Vagina (tissue), 2 donors: Measurements from ENCODE around the gene FMNL2.

Experiments used
- POLR2A ChIP-seq, 2 donors: fragments of 450-650 bp; IDR thresholded peaks; one replicate each; pipeline ENCODE4 v1.6.1; 2017; ENCODE audit warnings: antibody characterized with exemption in 2 of 2, mild to moderate bottlenecking in 2 of 2, moderate library complexity in 2 of 2
- TF ChIP-seq, protein P1 (sequence below), 3 experiments: fragments of 450-650 bp in 2 of 3; fragments of 200-600 bp in 1 of 3; sonication (generic) in 1 of 3; IDR thresholded peaks; one replicate each; pipeline ENCODE4 v1.5.1; 2017 to 2019; ENCODE audit warnings: antibody characterized with exemption in 3 of 3, mild to moderate bottlenecking in 2 of 3, moderate library complexity in 2 of 3

DNA sequence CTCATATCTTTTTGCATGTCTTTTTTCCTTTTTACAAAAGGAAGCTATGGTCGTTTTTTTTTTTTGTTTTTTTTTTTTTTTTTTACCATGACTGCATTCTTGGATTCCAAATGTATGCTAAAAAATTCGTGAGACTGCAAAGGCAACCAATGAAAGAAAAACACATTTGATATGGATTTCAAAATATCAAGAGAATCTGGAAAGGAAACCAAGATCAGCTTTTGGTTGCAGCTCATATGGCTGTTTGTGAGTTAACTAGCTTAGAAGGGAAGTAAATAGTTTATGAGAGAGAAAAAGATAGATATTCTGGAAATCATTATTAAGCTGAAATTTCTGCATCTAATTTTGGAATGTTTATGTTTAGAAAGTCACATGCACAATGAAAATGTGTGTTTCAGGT is 272.0 kb downstream of the FMNL2 start:
- TF ChIP-seq, protein P1, sequence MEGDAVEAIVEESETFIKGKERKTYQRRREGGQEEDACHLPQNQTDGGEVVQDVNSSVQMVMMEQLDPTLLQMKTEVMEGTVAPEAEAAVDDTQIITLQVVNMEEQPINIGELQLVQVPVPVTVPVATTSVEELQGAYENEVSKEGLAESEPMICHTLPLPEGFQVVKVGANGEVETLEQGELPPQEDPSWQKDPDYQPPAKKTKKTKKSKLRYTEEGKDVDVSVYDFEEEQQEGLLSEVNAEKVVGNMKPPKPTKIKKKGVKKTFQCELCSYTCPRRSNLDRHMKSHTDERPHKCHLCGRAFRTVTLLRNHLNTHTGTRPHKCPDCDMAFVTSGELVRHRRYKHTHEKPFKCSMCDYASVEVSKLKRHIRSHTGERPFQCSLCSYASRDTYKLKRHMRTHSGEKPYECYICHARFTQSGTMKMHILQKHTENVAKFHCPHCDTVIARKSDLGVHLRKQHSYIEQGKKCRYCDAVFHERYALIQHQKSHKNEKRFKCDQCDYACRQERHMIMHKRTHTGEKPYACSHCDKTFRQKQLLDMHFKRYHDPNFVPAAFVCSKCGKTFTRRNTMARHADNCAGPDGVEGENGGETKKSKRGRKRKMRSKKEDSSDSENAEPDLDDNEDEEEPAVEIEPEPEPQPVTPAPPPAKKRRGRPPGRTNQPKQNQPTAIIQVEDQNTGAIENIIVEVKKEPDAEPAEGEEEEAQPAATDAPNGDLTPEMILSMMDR (IDR thresholded peaks at IDR 0.05): no peak
- no peak for TF ChIP-seq POLR2A (IDR thresholded peaks at IDR 0.05)
